GM18867 (cell line): ENCODE measurements around the gene SZT2.
"Not testable (repeated sequence)": the region's sequence is repeated elsewhere in the genome, so short reads cannot be mapped to it uniquely, and the experiment has no call there.

Source experiments
- ATAC-seq: cut with Tn5 transposase; IDR thresholded peaks from one replicate; pipeline ENCODE4 v1.9.1; 2021; ENCODE audit warnings: mild to moderate bottlenecking, moderate library complexity; ENCODE audit not compliant: unreplicated experiment

SZT2 gene

DNA sequence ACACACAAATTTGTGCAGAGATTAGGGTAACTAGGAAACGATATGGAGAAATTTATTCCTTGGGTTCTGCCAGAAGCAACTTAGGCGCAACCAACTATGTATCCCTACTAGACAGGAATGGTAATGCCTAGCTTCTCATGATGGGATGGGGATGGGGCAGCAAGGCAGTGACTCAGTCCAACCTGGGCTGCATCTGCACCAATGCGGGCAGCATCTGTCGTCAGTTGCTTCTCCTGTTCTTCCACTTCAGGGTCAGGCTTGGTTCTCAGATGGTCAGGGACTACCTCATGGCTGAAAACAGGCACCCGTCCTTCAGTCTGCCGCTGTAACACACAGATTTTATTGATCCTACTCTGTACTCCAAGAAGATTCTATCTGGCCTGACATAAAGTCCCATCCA, 3.0 kb upstream of the SZT2 start:
- ATAC-seq: no peak

GRCh38 chr1:43387976-43388599, 1.6 kb upstream of the SZT2 start:
- ATAC-seq: no peak

DNA sequence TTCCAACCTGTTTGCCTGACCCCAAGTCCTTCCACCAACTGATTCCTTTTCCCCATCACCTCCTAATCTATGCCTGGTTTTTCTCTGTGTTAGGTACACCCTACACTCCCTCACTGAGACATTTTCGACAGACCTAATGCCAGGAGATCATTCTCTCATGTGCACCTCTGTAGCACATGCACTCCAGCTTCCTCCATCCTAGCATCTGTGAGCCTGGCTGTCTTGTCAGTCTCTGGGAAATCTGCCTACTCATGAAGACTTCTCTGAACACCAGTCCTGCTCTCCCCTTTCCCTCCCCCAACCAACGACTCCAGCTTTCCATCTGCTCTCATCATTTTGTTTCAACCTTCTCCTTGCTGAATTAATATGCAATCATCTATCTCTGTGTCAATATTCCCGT, 1.1 kb upstream of the SZT2 start:
- no peak for ATAC-seq

DNA sequence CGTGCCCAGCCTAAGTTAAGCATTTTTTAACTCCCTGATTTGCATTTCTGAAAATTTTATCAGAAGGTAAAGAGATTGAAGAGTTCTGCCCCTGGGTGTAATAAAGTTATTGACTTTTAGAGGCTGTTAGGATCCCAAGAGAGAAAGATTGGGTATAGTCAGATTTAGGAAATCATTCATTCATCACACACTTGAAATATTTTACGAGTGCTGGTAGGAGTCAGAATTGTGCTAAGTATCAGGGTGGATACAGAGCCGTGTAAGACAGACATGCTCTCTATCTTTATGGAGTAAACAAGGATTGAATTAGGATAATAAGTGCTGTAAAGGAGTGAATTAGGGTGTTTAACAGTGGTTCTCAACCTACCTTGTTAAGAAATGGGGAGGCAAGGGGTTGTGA, 3.0 kb downstream of the SZT2 start:
- no peak for ATAC-seq

GRCh38 chr1:43395523-43395922, 5.8 kb downstream of the SZT2 start:
- ATAC-seq: no peak

DNA sequence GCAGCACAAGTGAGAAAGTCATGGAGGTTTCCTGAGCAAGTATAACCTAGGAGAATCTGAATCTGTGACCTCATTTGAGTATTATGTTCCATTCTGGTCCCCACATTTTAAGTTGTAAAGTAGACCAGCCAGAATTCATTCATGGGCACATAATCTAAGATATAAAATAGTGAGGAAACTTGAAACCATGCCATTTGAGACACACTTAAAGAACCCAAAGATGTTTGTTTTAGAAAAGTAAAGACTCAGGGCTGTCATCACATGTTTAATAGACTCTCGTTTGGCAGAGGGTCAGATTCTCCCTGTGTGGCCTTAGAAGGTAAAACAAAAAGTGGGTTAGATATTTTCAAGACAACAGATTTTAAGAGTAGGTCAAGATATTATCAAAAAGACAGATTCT, 6.4 kb downstream of the SZT2 start:
- no peak for ATAC-seq

GRCh38 chr1:43398227-43398626, 8.5 kb downstream of the SZT2 start:
- no peak for ATAC-seq

DNA sequence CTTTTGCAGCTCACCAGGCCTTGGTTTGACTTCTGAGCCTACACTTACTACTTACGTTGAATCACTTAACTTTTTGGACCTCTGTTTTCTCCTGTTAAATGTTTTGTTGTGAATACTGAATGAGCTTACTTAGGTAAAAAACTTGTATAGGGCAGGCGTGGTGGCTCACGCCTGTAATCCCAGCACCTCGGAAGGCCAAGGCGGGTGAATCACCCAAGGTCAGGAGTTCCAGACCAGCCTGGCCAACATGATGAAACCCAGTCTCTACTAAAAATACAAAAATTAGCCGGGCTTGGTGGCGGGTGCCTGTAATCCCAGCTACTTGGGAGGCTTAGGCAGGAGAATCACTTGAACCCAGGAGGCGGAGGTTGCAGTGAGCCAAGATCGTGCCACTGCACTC, 10.7 kb downstream of the SZT2 start:
- not testable (repeated sequence) for ATAC-seq

- ATAC-seq: no peak
Measured at GRCh38 chr1:43402089-43402865, 12.6 kb downstream of the SZT2 start.

GRCh38 chr1:43404353-43404752, 14.7 kb downstream of the SZT2 start:
- no peak for ATAC-seq

DNA sequence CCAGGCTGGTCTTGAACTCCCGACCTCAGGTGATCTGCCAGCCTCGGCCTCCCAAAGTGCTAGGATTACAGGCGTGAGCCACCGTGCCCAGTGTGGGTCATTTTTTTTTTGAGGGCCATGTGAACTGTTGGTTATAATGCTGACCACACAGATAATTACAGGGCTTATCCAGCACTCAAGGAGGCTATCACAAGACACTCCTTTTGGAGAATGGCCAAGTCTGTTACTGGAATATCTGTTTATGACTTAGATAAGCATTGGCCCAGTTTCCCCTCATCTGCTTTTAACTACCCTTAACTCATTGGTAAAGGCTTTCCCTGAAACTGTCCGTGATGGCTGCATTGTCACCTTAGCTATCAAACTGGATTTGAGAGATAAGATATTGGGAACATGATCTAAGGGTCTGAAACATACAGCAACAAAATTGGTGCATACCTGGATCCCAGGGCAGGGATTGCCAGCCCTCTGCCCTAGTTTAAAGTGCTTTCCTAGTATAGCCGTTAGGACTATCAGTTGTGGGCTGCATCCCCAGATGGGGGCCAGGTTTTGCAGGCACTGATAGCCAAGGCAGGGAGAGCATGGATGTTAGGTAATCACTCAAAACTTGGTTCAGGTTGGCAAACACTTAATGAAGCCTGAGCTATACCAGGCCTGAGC, 15.6 kb downstream of the SZT2 start:
- no peak for ATAC-seq

DNA sequence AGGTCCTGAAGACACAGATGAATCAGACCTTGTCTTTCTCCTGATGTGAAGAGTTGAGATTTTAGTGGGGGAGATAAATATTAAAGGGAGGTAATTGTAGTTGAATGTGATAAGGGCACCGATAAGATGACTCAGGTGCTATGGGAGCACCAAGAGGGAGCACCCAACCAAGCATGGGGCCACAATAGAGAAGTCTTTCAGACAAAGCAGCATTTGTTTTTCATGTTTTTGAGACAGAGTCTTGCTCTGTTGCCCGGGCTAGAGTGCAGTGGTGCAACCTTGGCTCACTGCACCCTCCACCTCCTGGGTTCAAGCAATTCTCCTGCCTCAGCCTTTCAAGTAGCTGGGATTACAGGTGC, 16.2 kb downstream of the SZT2 start:
- no peak for ATAC-seq

DNA sequence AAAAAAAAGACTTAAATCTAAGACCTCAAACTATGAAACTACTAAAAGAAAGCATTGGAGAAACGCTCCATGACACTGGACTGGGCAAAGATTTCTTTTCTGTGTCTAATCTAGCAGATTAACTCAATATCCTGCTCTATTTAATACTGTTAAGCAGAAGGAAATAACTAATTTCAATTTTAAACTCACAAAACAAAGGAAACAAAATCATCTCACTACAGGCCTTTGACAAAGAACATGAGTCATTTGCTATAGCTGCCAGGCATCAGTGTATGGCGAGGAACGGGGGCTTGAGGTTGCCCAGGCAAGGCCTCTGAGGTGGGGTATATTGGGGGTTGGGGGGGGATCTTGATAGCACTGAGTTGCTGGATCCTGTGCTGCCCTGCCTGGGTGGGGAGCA, 20.9 kb downstream of the SZT2 start:
- ATAC-seq: no peak

GRCh38 chr1:43413426-43413825, 23.7 kb downstream of the SZT2 start:
- ATAC-seq: not testable (repeated sequence)

- ATAC-seq: no peak
Measured at GRCh38 chr1:43414634-43415223, 25.0 kb downstream of the SZT2 start.

GRCh38 chr1:43415901-43416300, 26.2 kb downstream of the SZT2 start:
- no peak for ATAC-seq

GRCh38 chr1:43418858-43419257, 29.2 kb downstream of the SZT2 start:
- no peak for ATAC-seq

DNA sequence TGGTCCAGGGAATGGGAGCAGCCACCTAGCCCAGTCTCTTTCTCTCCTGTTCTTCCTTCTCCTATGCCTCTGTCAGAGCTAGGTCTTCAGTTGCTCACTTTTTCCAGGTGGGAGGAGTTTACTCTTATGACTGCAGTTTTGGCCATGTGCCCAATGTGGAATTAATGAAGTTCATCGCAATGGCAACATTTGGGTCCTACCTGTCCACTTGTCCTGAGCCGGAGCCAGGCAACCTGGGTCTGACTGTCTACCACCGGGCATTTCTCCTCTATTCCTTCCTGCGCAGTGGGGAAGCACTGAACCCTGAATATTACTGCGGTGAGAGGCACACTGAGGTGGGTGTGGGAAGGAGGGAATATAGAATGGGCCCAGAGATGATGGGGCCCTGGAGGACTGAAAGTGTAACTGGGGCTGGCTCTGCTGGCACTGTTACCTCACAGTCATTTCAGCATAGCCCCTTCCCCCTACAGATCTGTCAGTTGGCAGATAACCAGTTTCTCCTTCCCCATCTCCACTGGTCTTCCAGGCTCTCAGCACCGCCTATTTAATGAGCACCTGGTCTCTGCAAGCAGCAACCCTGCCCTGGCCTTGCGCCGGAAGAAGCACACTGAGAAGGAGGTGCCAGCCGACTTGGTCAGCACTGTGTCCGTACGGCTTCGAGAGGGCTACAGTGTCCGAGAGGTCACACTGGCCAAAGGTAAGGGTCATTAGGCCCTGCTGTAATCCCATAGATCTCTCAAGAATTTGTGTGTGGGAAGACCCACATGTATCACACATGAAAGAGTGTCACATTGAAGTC, 30.1 kb downstream of the SZT2 start:
- ATAC-seq: no peak

- no peak for ATAC-seq
Measured at GRCh38 chr1:43420874-43421273, 31.2 kb downstream of the SZT2 start.

GRCh38 chr1:43421396-43421795, 31.7 kb downstream of the SZT2 start:
- ATAC-seq: no peak
